ENCODE results near the gene FANCI.

The FANCI gene

DNA sequence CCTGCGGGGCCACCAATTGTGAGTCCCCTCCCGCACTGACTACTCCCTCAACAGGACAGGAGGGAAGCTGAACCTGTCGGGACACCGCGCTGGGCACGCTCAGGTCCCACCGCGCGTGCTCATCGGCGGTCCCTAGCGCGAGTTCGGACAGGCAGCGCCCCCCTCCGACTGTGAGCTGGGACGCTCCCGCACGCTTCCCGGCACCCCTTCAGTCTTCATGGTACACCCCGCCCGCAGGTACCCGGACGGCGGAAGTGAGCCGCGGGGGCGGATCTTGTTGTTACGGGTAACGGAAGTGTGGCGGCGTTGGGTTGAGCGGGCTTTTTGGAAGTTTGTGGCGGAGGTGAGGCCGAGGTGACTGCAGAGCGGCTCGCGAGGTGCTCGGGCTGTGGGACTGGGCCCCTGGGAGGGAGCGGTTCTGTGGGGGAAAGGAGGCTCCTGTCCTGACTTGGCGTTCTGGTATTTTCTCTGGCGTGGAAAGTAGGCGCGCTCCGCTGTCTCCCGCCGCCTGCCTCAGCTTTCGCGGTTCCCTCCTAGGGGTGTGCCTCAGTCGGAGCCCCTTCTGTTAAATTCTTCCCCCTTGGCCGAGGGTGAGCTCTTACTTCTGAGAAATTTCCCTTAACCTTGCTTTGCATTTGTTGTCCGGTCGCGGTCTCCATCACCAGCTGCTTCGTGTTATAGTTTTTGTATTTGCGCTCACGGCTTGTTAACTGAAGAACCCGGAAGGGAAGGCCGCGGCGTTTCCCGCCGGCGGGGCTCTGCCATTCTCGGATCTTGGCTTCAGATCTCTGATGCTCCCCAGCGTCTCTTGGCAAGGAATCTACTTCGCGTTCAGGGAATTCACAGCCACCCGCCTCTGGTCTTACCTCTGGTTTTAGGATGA lies at the start of gene FANCI:
FANCI (plus strand) TSS at position 289 of the 883 bp plus-strand sequence. CDS start 3,669 bp downstream, outside the sequence.
- TF ChIP-seq, protein P1, sequence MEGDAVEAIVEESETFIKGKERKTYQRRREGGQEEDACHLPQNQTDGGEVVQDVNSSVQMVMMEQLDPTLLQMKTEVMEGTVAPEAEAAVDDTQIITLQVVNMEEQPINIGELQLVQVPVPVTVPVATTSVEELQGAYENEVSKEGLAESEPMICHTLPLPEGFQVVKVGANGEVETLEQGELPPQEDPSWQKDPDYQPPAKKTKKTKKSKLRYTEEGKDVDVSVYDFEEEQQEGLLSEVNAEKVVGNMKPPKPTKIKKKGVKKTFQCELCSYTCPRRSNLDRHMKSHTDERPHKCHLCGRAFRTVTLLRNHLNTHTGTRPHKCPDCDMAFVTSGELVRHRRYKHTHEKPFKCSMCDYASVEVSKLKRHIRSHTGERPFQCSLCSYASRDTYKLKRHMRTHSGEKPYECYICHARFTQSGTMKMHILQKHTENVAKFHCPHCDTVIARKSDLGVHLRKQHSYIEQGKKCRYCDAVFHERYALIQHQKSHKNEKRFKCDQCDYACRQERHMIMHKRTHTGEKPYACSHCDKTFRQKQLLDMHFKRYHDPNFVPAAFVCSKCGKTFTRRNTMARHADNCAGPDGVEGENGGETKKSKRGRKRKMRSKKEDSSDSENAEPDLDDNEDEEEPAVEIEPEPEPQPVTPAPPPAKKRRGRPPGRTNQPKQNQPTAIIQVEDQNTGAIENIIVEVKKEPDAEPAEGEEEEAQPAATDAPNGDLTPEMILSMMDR (IDR thresholded peaks at IDR 0.05; ENCODE audit: extremely low read depth, missing control alignments), result peak; percentile 59
- DNase-seq (ENCODE audit: low spot score), result peak; percentile 91

DNA sequence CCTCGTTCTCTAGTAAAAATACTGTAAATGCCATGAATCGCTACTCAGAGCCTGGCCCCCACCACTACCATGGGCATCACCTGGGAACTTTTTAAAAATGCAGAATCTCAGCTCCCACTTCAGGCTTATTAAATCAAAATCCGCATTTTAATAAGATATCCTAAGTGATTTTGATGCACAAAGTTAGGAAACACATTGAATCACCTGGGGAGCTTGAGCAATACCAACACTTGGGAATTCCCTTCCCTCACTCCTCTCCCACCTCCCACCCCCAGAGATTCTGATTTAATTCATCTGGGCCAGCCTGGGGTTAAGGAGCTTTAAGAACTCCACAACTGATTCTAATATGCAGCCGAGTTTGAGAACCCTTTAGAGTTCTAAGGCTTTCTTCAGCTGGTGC lies 49.2 kb upstream of the FANCI start:
- TF ChIP-seq, protein P1 (IDR thresholded peaks at IDR 0.05; ENCODE audit: extremely low read depth, missing control alignments), result no peak
- no peak for DNase-seq (ENCODE audit: low spot score)

DNA sequence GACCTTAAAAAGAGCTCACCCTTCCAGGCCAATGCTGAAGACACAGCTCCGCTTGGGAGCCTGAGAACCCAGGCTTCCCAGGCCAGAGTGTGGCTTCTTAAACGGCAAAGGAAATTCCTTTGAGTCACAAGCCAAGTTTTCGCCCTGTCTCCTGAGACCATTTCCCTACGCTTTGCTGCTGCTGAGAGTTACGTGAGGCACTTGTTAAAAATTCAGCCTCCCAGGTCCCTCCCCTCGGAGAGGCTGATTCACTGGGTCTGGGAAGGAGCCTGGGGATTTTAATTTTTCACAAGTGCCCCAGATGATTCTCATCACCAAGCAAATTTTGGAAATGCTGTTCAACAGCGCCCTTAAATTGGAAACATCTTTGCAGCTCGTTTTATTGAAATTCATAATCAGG lies 47.9 kb upstream of the FANCI start:
- TF ChIP-seq, protein P1 (IDR thresholded peaks at IDR 0.05; ENCODE audit: extremely low read depth, missing control alignments), result no peak
- no peak for DNase-seq (ENCODE audit: low spot score)

DNA sequence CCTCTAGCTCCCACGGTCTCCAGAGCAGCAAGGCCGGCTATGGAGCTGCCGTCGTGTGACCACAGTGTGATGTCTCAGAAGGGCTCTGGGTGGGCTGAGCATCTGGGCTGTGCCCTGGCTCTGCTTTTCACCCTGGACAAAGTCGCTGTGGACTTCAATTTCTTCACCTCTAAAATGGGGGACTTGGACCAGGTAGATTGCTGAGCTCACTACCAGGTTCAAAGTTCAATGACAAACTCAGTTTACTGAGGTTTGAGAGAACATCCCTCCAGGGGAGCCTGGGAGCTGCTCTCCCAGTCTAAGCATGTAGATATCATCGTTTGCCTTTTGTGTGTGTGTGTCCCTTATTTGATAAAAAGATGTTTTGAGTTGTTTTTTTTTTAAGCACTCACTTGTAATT lies 47.5 kb upstream of the FANCI start:
- TF ChIP-seq, protein P1 (IDR thresholded peaks at IDR 0.05; ENCODE audit: extremely low read depth, missing control alignments), result no peak

DNA sequence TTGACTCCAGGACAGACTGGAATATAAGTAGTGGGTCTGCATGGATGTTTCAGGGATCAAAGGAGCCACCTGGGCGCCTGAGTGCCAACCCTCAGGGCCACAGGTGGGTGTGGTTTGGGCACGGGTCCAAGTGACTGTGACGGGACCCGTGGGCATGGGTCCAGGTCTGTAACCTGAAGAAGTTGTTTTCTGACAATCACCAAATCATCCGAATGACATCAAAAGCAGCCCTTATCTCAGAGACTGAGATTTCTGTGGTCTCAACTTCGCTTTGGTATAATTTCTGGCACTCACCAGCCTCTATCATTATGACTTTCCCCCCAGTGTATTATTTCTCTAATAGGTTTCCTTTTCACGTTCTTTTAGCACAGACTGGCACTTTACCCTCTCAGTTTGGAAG lies 46.8 kb upstream of the FANCI start:
- DNase-seq (ENCODE audit: low spot score), result no peak
- TF ChIP-seq, protein P1 (IDR thresholded peaks at IDR 0.05; ENCODE audit: extremely low read depth, missing control alignments), result no peak

More for the DNA sequence above, 47.5 kb upstream of the FANCI start:
- no peak for DNase-seq (ENCODE audit: low spot score)

DNA sequence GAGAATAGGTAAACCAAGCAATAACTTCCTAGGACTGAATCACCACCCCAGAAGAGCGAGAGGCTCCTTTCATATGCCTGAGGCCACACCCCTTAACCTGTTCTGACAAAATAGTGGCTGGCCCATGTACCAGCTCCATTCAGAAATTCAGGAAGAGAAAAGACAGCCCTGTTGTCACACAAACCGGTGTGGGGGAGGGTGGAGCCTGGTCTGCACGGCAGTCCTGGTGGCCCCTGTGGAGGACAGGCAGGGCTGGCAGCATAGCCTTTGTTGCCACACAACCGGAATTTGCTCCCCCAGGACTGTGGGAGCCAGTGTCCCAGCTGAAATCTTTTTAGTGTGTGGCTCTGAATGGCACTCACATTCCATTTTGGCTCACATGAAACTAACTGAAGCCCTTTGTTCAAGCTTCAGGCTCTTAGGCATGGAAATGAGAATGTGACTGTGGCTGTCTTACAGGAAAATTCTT lies 46.2 kb upstream of the FANCI start:
- no peak for DNase-seq (ENCODE audit: low spot score)
- TF ChIP-seq, protein P1 (IDR thresholded peaks at IDR 0.05; ENCODE audit: extremely low read depth, missing control alignments), result no peak

DNA sequence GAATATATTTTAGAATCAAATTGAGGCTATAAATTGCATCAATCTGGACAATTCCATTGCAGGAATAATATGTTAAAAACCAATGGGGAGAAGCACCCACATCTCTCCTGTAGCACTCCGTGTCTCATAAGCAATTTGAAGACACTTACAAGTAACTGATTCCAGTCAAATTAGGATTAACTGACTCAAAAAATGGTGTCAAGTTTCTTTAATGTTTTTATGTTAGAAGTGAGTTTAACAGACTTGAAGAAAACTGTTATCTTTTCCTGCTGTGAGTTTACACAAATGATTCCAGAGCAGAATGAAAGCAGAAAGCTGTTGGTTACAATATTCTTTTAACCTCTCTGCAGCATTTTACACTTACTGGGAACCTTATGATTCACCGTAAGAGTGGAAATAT lies 45.6 kb upstream of the FANCI start:
- TF ChIP-seq, protein P1 (IDR thresholded peaks at IDR 0.05; ENCODE audit: extremely low read depth, missing control alignments), result no peak
- no peak for DNase-seq (ENCODE audit: low spot score)

Measured in GM20000 (cell line).